HL-60/S4 treated with retinoic acid at 250 ng/mL for 4 days and 3 days (cell line): Measurements from ENCODE around the gene EMILIN2.

Experiments
- in situ Hi-C: fragments of 300-500 bp; cut with MboI; formaldehyde crosslinking; loops from 2 replicates; pipeline ENCODE4 v1.7.0; 2022; ENCODE audit warnings: low sequenced_read_pairs

The EMILIN2 gene

DNA sequence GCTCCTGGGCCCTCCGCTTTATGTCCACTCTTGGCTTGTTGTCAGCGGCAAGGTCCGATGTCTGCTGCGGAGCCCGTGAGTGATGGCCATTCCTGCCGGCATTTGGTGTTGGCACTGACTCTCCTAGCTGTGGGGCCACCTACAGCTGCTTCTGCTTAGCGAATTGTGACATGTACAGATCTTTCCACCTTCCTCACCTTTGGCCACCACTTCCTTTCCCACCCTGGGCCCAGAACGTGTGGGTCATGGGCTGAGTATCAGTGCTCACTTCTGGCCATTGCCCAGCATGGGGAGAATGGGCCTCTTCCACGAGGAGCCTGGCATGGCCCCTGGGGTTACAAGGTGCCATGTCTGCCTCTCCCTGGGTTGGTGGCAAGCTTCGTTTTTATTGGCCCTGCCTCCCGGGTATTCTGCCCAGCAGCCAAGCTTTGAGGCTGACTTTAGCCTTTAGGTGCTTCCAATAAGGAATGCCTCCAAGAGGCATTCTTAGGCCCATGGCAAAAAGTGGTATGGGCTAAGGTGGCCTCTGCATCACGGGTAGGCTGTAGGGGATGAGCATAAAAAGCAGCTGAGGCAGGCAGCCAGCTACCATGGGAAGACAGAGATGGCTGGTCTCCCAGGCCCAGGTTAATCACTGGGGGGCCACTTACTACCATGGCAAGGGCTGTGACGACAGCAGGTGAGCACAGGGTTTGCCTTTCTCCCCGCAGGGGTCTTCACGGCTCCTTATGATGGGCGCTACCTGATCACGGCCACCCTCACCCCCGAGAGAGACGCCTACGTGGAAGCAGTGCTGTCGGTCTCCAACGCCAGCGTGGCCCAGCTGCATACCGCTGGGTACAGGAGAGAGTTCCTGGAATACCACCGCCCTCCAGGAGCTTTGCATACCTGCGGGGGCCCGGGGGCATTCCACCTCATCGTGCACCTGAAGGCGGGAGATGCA, 65.8 kb downstream of the EMILIN2 start:
- in situ Hi-C loops: loop anchor here (25.0 kb wide), 1 partner anchor 750 kb away; no protein-coding TSS in a partner anchor

DNA sequence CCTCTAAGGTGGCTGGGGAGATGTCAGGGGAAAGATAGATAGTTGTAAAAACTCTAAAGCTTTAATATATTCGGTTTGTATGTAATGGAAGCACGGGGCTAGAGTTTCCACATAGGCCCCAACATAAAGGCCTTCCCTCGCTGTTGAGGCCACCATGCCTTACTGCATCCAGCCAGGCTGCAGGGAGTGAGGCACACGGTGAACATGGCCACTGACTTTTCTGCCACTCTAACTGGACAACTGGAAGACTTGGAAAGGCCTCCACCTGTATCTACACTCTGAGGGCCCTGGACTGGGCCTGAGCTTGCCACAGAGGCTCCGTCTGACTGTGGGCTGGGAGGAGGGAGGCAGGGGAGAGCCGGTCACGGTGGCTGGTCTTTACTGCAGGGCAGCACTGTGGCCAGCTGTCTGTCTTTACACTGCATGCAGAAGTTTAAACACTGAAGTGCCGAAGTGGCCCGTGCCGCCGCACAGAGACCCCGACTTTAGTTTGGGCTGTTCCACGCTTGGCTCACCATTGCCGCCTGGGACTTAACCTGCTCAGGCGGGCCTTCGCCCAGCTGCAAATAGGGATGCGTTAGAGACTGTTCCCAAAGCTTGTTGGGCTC, 66.7 kb downstream of the EMILIN2 start:
- in situ Hi-C loops: loop anchor here (25.0 kb wide), 1 partner anchor 749 kb away; no protein-coding TSS in a partner anchor

DNA sequence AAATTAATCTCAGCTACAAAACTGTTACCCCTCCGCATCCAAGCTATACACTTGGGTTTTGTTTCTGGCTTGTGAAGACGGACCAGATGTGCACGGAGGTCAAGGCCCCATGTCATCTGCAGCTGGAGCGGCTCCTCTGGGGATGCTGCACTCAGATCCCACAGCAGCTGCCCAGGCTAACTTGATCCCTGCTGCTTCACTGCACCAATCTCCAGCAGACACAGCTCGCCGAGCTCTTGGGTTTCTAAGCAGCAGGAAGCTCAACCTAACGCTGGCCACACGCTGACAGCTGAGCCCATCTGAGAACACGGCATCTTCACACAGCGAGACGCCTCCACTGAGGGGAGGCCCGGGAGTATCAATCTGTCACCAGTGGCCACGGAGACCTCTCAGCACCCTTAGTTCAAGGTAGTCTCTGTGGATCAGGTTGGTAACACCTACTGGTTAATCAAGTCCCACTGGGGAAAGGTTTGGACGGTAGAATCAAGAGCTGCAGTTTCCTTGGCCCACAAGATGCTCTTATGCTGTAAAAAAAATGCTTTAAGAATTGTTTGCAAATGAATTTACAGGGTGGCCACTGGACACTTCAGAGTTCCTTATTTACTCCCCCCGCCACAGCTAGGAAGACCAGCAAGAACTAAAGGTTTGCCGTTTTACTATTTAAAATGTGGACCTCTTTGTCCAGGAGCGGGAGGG, 67.5 kb downstream of the EMILIN2 start:
- in situ Hi-C loops: loop anchor here (25.0 kb wide), 1 partner anchor 748 kb away; no protein-coding TSS in a partner anchor

DNA sequence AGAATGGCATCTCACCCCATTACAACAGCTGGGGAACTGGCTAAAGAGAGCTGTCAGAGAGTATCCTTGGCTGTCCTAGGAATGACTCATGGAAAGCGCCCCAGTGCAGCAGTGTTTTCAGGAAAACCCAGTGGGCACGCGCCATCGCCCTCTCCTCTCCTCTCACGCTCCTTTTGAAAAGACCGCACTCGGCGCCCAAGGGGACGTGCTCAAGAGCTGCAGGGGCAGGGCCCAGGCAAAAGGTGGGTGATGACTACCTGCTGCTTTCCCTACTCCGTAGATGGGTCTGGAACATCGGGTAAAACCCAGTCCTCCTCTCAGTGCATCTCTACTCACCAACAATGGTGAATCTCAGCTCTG, 68.1 kb downstream of the EMILIN2 start:
- in situ Hi-C loops: loop anchor here (25.0 kb wide), 1 partner anchor 747 kb away; no protein-coding TSS in a partner anchor

DNA sequence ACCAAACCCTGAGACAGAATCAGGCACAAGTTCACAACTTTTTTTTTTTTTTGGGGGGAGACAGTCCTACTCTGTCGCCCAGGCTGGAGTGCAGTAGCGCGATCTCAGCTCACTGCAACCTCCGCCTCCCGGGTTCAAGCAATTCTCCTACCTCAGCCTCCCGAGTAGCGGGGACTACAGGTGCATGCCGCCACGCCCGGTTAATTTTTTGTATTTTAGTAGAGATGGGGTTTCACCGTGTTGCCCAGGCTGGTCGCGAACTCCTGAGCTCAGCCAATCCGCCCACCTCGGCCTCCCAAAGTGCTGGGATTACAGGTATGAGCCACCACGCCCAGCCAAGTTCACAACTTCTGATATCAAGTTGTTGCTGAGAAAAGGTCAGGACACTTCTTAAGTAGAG, 68.7 kb downstream of the EMILIN2 start:
- in situ Hi-C loops: loop anchor here (25.0 kb wide), 1 partner anchor 747 kb away; no protein-coding TSS in a partner anchor

DNA sequence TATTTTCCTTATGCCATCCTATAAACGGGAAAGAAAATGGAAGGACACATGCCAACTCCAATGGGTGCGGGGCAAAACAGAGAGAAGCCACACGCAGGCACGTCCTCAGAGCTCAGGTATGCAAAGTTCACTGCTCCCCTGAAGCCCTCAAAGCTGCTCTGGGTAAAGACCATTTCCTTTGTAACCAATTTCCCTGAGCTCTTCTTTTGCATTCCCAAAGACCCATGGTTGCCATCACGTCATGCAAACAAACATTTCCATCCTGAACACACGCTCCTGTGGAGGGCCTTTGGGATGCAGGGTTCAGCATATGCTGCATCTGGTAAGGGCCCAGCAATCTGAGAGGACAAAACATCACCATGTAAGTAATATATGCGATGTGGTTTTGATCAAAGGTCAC, 69.4 kb downstream of the EMILIN2 start:
- in situ Hi-C loops: loop anchor here (25.0 kb wide), 1 partner anchor 746 kb away; no protein-coding TSS in a partner anchor

DNA sequence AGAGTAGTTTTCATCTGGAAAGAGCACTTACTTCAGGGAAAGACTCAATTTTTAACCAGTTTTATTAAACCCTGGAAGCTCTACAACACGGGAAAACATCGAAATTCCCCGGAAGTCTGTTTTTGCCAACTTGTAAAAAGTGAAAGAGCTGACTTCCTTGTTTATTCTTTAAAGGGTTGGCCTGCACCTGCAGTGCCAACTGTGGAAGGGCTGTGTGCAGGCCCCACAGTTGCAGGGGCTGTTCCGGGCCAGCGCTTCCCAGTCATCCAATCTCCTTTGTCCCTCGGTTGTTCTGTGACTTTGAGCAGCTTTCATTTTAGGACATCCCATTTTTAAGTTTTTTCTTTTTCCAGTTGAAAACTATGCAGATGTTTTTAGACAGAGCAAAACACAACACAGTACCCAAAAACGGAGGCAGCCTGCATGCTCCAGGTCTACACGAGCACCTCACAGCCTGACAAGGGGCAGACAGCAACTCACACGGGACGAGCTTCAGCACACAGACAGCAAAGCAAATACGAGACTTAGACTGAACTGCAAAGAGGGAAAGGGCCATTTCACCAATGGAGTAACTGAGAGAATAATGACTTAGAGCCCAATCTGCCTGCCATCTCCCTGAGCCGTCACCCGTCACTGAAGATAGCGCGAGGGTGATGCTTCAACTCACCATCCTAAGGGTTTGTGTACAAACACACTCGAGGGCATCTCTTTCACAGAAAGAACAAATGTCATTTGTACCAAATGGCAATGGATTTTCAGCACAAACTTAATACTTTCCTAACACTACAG, 70.6 kb downstream of the EMILIN2 start:
- in situ Hi-C loops: loop anchor here (25.0 kb wide), 1 partner anchor 745 kb away; no protein-coding TSS in a partner anchor

DNA sequence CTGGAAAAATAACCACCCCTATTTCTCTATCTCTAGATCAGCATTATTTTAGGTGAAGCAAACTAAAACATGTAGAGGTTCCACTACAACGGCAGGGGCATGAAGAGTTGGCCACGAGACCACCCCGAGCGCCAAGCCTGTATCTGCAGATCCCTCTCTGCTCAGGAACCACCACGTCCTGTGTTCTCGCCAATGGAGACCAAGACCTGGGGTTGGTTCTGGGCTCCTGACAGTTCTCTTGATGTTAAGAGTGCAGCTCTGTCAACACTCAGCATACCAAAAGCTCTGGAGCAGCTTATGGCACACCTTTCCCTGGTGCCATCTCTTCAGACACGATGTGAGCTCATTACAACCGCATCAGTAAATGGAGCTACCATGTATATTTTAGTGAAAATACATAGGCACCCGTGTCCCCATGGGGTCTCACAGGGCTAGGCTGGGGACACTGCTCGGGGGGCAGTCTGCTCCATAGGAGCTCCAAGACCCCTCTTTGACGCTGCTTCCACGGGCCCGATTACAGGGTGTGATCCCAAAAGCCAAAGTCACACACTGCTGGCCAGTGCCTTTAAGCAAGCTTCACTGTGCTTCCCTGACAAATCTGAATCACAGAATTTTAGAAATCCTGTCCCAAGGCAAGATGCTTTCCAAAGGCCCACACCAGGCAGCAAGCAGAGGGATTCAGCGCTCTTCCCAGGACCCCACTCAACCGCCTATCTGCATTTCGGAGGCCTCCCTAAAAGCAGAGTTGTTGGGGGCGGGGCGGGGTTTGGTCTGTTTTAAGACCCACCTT, 72.2 kb downstream of the EMILIN2 start:
- in situ Hi-C loops: loop anchor here (25.0 kb wide), 1 partner anchor 743 kb away; no protein-coding TSS in a partner anchor

DNA sequence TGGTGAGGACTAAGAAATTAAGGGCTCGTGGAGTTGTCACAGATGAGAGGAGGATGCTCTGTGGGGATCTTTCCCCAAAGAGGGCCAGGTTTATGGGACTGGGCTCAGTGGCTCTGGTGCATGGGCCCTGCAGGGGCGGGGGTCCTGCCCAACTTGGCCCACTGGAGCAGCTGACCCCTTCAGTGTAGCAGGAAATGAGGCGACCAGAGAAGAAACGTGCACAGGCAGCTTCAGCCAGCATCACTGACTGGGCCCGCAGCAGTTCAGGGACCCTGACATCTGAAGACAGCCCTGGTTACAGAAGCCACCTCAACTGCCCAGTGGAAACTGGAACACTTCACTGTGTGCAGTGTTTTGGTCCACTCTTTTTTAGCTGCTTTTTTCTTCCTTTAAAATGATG, 72.8 kb downstream of the EMILIN2 start:
- in situ Hi-C loops: loop anchor here (25.0 kb wide), 1 partner anchor 743 kb away; no protein-coding TSS in a partner anchor

DNA sequence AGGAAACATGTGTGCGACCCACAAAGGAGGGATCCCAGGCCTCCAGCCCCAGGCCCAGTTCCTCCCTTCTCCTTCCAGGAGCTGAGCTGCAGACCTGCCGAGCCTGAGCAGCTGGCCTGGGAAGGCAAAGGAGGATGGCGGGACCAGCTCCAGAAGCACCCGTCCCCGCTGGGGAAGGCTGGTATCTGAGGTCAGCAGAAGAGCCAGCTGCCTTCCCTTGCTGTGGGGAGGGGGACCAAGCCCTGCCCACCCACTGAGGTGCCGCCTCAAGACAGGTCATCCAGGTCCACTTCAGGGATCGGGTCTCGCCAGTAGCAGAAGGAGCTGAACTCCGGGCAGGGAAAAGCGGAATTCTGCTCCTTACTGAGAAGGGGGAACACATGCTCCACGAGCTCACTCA, 73.2 kb downstream of the EMILIN2 start:
- in situ Hi-C loops: loop anchor here (25.0 kb wide), 1 partner anchor 742 kb away; no protein-coding TSS in a partner anchor

DNA sequence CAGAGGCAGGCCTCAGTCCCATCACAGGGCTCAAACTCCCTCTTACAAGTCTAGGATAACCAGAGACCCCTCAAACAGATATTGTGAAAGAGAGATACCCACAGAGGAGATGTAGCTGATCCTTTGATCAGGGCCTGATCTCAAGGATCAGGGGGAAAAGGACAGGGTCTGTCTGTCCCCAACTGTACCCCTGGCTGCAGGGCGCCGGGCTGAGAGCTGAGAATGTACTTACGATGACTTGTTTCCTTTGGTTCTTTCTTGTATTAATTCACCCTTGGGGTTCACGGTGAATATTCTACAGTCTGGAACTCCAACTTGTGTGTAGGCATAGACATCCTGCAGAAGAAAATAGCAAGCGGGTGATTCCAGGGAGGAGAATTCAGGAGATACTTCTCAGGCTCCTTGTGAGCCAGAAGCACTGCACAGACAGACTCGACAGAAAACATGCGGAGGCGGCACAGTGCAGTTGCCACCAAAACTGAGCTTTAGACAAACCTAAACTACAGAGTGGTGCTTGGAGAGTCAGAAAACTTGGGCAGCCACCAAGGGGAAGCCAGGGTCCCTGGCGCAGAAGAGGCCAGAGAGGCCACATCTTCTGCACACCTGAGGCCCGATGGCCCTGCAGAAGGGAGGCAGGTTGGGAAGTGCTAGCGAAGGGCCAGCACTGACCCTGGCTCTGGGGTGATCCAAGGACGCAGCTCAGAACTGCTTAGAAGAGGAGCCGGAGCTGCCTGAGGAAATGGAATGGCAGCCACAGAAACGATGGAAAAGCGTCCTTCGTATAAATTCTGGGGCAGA, 73.9 kb downstream of the EMILIN2 start:
- in situ Hi-C loops: loop anchor here (25.0 kb wide), 1 partner anchor 742 kb away; no protein-coding TSS in a partner anchor

DNA sequence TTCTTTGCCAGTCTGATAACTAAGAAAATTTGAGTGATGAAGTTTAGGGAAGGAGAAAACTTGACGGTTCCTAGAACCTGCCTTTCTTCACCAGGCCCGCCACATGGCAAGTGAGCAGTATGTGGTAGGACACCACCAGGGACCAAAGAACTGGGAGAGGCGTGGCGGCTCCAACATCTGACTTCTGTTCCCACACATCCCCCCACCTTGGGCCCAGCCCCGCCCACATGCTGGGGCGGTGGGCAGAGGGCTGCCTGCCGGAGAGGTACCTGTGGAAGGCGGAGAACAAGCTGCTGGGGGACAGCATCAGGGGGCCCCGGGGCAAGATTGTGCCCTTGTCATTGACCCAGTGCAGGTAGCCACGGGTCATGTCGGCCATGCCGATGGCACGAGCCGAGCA, 75.0 kb downstream of the EMILIN2 start:
- in situ Hi-C loops: loop anchor here (25.0 kb wide), 1 partner anchor 741 kb away; no protein-coding TSS in a partner anchor

DNA sequence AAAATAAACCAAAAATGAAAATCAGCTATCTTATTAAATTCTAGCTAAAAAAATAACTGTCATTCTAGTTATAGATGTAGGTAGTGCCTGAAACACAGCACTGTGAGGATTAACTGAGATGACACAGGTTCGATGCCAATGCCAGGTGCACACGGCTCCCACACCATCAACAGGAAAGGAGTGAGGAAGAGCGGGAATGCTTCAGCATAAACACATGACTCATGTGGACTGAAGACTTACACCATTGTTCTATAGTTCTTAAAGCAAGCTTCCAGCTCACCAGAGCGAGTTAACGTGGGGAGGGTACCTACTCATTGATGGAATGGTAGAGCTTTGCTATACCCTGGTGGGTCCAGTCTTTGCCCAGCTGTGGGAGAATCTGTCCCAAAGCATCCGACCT, 76.7 kb downstream of the EMILIN2 start:
- in situ Hi-C loops: loop anchor here (25.0 kb wide), 1 partner anchor 739 kb away; no protein-coding TSS in a partner anchor

DNA sequence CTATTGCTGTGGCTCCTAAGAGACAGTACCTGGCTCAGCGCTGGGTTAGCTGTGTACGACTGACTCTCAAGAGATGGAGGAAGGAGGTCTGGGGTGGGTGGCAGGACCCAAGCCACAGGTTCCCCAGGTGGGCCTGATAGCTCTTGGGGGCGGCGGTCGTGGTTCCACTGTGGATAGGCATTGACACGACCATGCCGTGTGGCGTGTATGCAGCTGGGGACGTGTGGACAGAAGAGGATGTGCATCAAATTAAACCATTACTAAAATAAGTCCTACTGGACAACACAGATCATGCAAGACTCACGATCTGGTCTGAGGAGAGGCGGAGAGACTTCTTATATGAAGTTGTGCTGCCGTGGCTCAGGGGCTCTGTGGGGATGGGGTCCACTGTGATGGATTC, 78.1 kb downstream of the EMILIN2 start:
- in situ Hi-C loops: loop anchor here (25.0 kb wide), 2 partner anchors 212 to 737 kb away; no protein-coding TSS in a partner anchor

DNA sequence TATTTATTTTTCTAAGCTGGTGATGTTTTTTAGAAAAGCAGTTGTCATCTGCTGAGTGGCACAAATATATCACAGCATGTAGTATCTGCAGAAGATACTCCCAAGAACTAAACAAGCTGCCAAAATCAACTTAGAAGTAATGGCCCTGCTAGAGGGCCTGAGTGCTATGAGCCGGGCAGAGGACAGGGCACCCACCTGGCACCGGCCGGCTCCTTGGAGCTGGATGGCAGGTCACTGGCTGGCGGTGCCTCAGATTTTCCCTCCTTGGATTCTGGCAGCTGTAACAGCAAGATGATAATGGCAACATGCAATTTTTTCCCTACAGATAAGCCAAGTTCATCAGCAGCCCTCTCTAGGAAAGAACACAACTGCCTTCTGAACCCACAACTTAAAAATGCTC, 79.7 kb downstream of the EMILIN2 start:
- in situ Hi-C loops: loop anchor here (25.0 kb wide), 1 partner anchor 211 kb away; no protein-coding TSS in a partner anchor

DNA sequence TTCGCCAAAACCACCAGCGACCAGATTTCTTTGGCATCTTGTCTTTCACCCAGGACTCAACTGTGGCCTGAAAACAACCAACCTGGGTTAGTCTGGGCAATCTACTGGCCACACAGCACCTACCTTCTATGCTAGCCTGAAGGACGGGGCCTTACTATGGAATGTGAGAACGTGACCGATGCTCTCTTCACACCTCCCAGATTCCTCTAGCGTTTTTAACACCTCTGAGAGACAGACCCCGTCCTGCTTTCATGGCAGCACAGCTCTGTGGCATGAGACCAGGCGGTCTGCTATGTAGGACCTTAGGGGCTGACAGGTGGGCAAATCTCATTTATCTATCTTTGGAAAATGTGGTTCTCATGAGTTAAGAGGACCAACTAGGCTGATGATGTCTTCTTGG, 80.9 kb downstream of the EMILIN2 start:
- in situ Hi-C loops: loop anchor here (25.0 kb wide), 1 partner anchor 210 kb away; no protein-coding TSS in a partner anchor

DNA sequence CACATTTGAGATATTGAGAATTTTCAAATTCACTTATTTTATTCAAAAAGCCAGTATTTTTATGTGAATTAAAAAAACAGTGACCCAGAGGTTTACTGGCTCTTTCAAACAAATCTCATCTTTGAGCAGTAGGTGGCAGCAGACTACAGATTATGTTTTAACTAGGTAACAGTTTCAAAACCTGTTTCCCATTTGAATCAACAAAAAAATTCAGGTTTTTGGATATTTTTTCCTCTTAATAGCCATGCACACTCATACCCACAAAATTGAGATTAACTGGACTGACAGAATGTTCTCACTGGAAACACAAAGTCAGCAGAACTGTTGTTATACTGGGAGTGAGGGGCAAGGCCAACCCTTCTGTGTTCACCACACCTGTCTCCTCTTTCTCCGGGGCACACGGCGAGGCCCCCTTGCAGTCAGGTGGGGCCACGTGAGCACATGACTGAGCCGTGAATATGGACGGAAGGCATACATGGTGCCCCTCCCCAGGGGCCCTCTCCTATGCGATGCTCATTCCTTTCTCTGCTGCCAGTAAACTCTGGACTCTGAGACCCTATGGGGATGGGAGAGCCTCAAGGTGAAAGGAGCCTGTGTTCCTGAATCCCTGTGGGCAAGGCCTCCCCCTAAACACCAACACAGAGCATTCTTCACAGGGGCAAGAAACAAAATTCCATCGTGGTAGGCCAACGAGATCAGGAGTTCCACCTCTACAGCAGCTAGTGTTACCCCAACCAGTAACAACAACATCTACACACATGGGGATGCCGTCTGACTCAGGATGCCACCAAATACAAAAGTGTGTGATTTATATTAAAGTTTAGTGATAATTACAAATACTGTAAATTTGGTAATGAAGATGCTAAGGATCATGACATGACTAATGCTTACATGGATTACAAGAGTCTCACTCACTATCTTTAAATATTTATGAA, 85.7 kb downstream of the EMILIN2 start:
- in situ Hi-C loops: loop anchor here (25.0 kb wide), 1 partner anchor 205 kb away; no protein-coding TSS in a partner anchor
